Measurements from ENCODE around the gene OR1N1. TPM values are rescaled to one million over a fixed set of nuclear protein-coding genes. Genes with fewer than 3 reads are reported as not detected.
A peak's percentile ranks its signal among the peaks of the same experiment; 100 is the strongest.

The OR1N1 gene
- total RNA-seq, 1 donor from 2014 or later: not detected

GRCh38 chr9:122506964-122507363 is 20.1 kb downstream of the OR1N1 start:
- H3K36me3 ChIP-seq: no peaks in the 10 kb centered on the region
- peaks cover 37% of the 10 kb centered on the region for H3K27me3 ChIP-seq (ENCODE audit: low read depth)
- no peaks in the 10 kb centered on the region for H3K4me1 ChIP-seq
- DNase-seq: no peak
- intact Hi-C loops (cut with micrococcal nuclease): no loop called here
- H3K27ac ChIP-seq (replicated peaks): no peak overlapping the region
- no peaks in the 10 kb centered on the region for H3K9me3 ChIP-seq (replicated peaks)
- TF ChIP-seq CTCF (IDR thresholded peaks at IDR 0.05; ENCODE audit: borderline replicate concordance): no peak
- no peak overlapping the region for H3K4me3 ChIP-seq

GRCh38 chr9:122498883-122499288 is 28.2 kb downstream of the OR1N1 start:
- intact Hi-C loops (cut with micrococcal nuclease): no loop called here
- no peak for DNase-seq
- Histone ChIP-seq H3K36me3 (no peaks in the 10 kb centered on the region), H3K4me1 (no peaks in the 10 kb centered on the region), H3K4me3 (no peak overlapping the region), H3K9me3 (replicated peaks) (peaks cover 21% of the 10 kb centered on the region), H3K27ac (replicated peaks) (no peak overlapping the region), H3K27me3 (ENCODE audit: low read depth) (peaks cover 40% of the 10 kb centered on the region)
- TF ChIP-seq CTCF (IDR thresholded peaks at IDR 0.05; ENCODE audit: borderline replicate concordance): peak; percentile 66

GRCh38 chr9:122479062-122479461 is 48.0 kb downstream of the OR1N1 start:
- no peak overlapping the region for H3K27ac ChIP-seq (replicated peaks)

GRCh38 chr9:122477826-122478225 is 49.3 kb downstream of the OR1N1 start, which contains the start of gene OR1J1:
TSS of gene OR1J1 (minus strand) at chr9:122477926. CDS start at chr9:122477926, 0 bp downstream.
- no peak for DNase-seq
- no peaks in the 10 kb centered on the region for H3K4me1 ChIP-seq
- no peak within 1 kb of the TSS for H3K4me3 ChIP-seq
- no peak for TF ChIP-seq CTCF (IDR thresholded peaks at IDR 0.05; ENCODE audit: borderline replicate concordance)
- no peaks in the 10 kb centered on the region for H3K9me3 ChIP-seq (replicated peaks)
- H3K36me3 ChIP-seq: no peaks in the 10 kb centered on the region
- no peak within 1 kb of the TSS for H3K27ac ChIP-seq (replicated peaks)
- peaks cover 71% of the 10 kb centered on the region for H3K27me3 ChIP-seq (ENCODE audit: low read depth)
- intact Hi-C loops (cut with micrococcal nuclease): no loop called here

More at GRCh38 chr9:122479062-122479461, 48.0 kb downstream of the OR1N1 start:
- TF ChIP-seq CTCF (IDR thresholded peaks at IDR 0.05; ENCODE audit: borderline replicate concordance): no peak
- Histone ChIP-seq H3K9me3 (replicated peaks) (no peaks in the 10 kb centered on the region), H3K27me3 (ENCODE audit: low read depth) (peaks cover 67% of the 10 kb centered on the region), H3K4me1 (no peaks in the 10 kb centered on the region), H3K36me3 (no peaks in the 10 kb centered on the region), H3K4me3 (no peak overlapping the region)
- no peak for DNase-seq
- intact Hi-C loops (cut with micrococcal nuclease): no loop called here

- intact Hi-C loops (cut with micrococcal nuclease): no loop called here
These were observed 49.7 kb downstream of the OR1N1 start for GRCh38 chr9:122477346-122477745.

More at GRCh38 chr9:122477346-122477745, 49.7 kb downstream of the OR1N1 start:
- no peak overlapping the region for H3K4me3 ChIP-seq
- no peaks in the 10 kb centered on the region for H3K36me3 ChIP-seq
- H3K27ac ChIP-seq (replicated peaks): no peak overlapping the region
- no peaks in the 10 kb centered on the region for H3K9me3 ChIP-seq (replicated peaks)
- TF ChIP-seq CTCF (IDR thresholded peaks at IDR 0.05; ENCODE audit: borderline replicate concordance): no peak
- no peak for DNase-seq
- H3K27me3 ChIP-seq (ENCODE audit: low read depth): peaks cover 74% of the 10 kb centered on the region
- no peaks in the 10 kb centered on the region for H3K4me1 ChIP-seq

Other genes with a start within 250 kb of the OR1N1 start
- 6.7 TPM for gene PTGS1, start 156.3 kb downstream of the OR1N1 start, total RNA-seq
- not detected for gene OR1J1, start 49.4 kb downstream of the OR1N1 start, total RNA-seq
- gene OR1J2, start 16.5 kb downstream of the OR1N1 start, total RNA-seq: not detected
- gene OR1J4, start 8.2 kb downstream of the OR1N1 start, total RNA-seq: not detected
- gene OR1N2, start 25.8 kb upstream of the OR1N1 start, total RNA-seq: not detected
- gene OR1L8, start 56.1 kb upstream of the OR1N1 start, total RNA-seq: not detected
- gene OR1Q1, start 87.4 kb upstream of the OR1N1 start, total RNA-seq: not detected
- gene OR1B1, start 130.3 kb upstream of the OR1N1 start, total RNA-seq: not detected
- not detected for gene OR1L1, start 134.4 kb upstream of the OR1N1 start, total RNA-seq
- gene OR1L3, start 147.8 kb upstream of the OR1N1 start, total RNA-seq: not detected
- not detected for gene OR1L4, start 196.7 kb upstream of the OR1N1 start, total RNA-seq
- gene OR1L6, start 215.0 kb upstream of the OR1N1 start, total RNA-seq: not detected

Data from left ventricle myocardium inferior (tissue), 1 donor.